SK-N-SH treated with all-trans-retinoic acid at 6 μM for 48 hours (cell line): ENCODE measurements around the gene RREB1.

ENCODE experiments used
- ATAC-seq: fragments of 200-7000 bp; cut with Tn5 transposase; 3 replicates; pipeline ENCODE4 v1.9.1; 2020; ENCODE audit warnings: mild to moderate bottlenecking, moderate library complexity
- ARNTL ChIP-seq: fragments of 450-650 bp; formaldehyde crosslinking; IDR thresholded peaks from 2 replicates; pipeline ENCODE4 v1.5.0; 2020; ENCODE audit warnings: low read depth, mild to moderate bottlenecking, moderate library complexity, borderline replicate concordance
- BACH2 ChIP-seq: fragments of 250-450 bp; sonication (Bioruptor Pico); IDR thresholded peaks from 2 replicates; pipeline ENCODE4 v1.9.0; 2021; ENCODE audit warnings: mild to moderate bottlenecking, borderline replicate concordance
- CSDC2 ChIP-seq: fragments of 250-450 bp; sonication (Bioruptor Pico); IDR thresholded peaks from 2 replicates; pipeline ENCODE4 v1.5.0; 2020; ENCODE audit warnings: mild to moderate bottlenecking, moderate library complexity
- ESRRG ChIP-seq: fragments of 250-450 bp; sonication (Bioruptor Pico); IDR thresholded peaks from 2 replicates; pipeline ENCODE4 v1.6.1; 2021; ENCODE audit warnings: mild to moderate bottlenecking
- GLIS3 ChIP-seq: fragments of 250-450 bp; sonication (Bioruptor Pico); IDR thresholded peaks from 2 replicates; pipeline ENCODE4 v1.5.0; 2020; ENCODE audit warnings: mild to moderate bottlenecking, moderate library complexity
- ISL1 ChIP-seq: fragments of 250-450 bp; sonication (Bioruptor Pico); IDR thresholded peaks from 2 replicates; pipeline ENCODE4 v2.1.2; 2022; ENCODE audit warnings: mild to moderate bottlenecking, moderate library complexity
- OSR1 ChIP-seq: fragments of 250-450 bp; sonication (Bioruptor Pico); IDR thresholded peaks from 2 replicates; pipeline ENCODE4 v1.8.0; 2022; ENCODE audit warnings: moderate library complexity, mild to moderate bottlenecking, inconsistent platforms
- PPARA ChIP-seq: fragments of 250-450 bp; sonication (Bioruptor Pico); IDR thresholded peaks from 2 replicates; pipeline ENCODE4 v1.5.0; 2020; ENCODE audit warnings: mild to moderate bottlenecking, borderline replicate concordance
- RARB ChIP-seq: fragments of 250-450 bp; sonication (Bioruptor Pico); IDR thresholded peaks from 2 replicates; pipeline ENCODE4 v1.8.0; 2021; ENCODE audit warnings: mild to moderate bottlenecking, moderate library complexity
- SNAI2 ChIP-seq: fragments of 250-450 bp; sonication (Bioruptor Pico); IDR thresholded peaks from 2 replicates; pipeline ENCODE4 v1.5.0; 2020; ENCODE audit warnings: mild to moderate bottlenecking, moderate library complexity
- TCF4 ChIP-seq: fragments of 250-450 bp; sonication (Bioruptor Pico); IDR thresholded peaks from 2 replicates; pipeline ENCODE4 v1.8.0; 2021; ENCODE audit warnings: mild to moderate bottlenecking, moderate library complexity, borderline replicate concordance
- TOX ChIP-seq: fragments of 250-450 bp; sonication (Bioruptor Pico); IDR thresholded peaks from 2 replicates; pipeline ENCODE4 v1.8.0; 2021; ENCODE audit warnings: mild to moderate bottlenecking, moderate library complexity, borderline replicate concordance
- ZC3H10 ChIP-seq: fragments of 250-450 bp; sonication (Bioruptor Pico); IDR thresholded peaks from 2 replicates; pipeline ENCODE4 v1.5.1; 2021; ENCODE audit warnings: mild to moderate bottlenecking, moderate library complexity
- ZFP3 ChIP-seq: fragments of 250-450 bp; sonication (Bioruptor Pico); IDR thresholded peaks from 2 replicates; pipeline ENCODE4 v1.5.0; 2020; ENCODE audit warnings: mild to moderate bottlenecking, moderate library complexity
- ZFP30 ChIP-seq: fragments of 450-650 bp; formaldehyde crosslinking; IDR thresholded peaks from 2 replicates; pipeline ENCODE4 v1.5.0; 2022; ENCODE audit warnings: mild to moderate bottlenecking, moderate library complexity
- ZNF565 ChIP-seq: fragments of 450-650 bp; formaldehyde crosslinking; conservative IDR thresholded peaks from 2 replicates; pipeline ENCODE4 v1.5.0; 2020; ENCODE audit warnings: low read depth, mild to moderate bottlenecking, moderate library complexity
- ZNF70 ChIP-seq: fragments of 450-650 bp; formaldehyde crosslinking; IDR thresholded peaks from 2 replicates; pipeline ENCODE4 v1.5.0; 2020; ENCODE audit warnings: mild to moderate bottlenecking, moderate library complexity
- ZNF8 ChIP-seq: fragments of 450-650 bp; formaldehyde crosslinking; IDR thresholded peaks from 2 replicates; pipeline ENCODE4 v1.5.0; 2020; ENCODE audit warnings: mild to moderate bottlenecking, moderate library complexity
- TF ChIP-seq, protein P1 (sequence below): fragments of 250-450 bp; sonication (Bioruptor Pico); IDR thresholded peaks from 2 replicates; pipeline ENCODE4 v1.5.0; 2020; ENCODE audit warnings: mild to moderate bottlenecking, moderate library complexity
- TF ChIP-seq, protein P2 (sequence below): fragments of 250-450 bp; sonication (Bioruptor Pico); IDR thresholded peaks from 2 replicates; pipeline ENCODE4 v1.8.0; 2020; ENCODE audit warnings: mild to moderate bottlenecking, moderate library complexity, borderline replicate concordance
- TF ChIP-seq, protein P3 (sequence below): fragments of 250-450 bp; sonication (Bioruptor Pico); IDR thresholded peaks from 2 replicates; pipeline ENCODE4 v1.8.0; 2021; ENCODE audit warnings: low read depth, mild to moderate bottlenecking, moderate library complexity, borderline replicate concordance
- TF ChIP-seq, protein P4 (sequence below): fragments of 250-450 bp; sonication (Bioruptor Pico); IDR thresholded peaks from 2 replicates; pipeline ENCODE4 v1.5.1; 2020; ENCODE audit warnings: low read depth, mild to moderate bottlenecking, moderate library complexity

The RREB1 gene

DNA sequence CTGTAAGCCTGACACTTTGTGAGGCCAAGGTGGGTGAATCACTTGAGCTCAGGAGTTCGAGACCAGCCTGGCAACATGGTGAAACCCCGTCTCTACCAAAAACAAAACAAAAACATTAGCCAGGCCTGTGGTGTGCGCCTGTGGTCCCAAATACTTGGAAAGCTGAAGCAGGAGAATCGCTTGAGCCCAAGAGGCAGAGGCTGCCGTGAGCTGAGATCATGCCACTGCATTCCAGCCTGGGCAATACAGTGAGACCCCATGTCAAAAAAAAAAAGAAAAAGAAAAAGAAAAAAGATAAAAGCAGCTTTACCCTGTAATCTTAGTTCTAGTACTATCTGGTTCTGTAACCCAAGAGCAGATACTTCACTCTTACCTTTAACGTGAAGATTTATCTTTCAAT lies 177.7 kb downstream of the RREB1 start:
- TF ChIP-seq, protein P1, sequence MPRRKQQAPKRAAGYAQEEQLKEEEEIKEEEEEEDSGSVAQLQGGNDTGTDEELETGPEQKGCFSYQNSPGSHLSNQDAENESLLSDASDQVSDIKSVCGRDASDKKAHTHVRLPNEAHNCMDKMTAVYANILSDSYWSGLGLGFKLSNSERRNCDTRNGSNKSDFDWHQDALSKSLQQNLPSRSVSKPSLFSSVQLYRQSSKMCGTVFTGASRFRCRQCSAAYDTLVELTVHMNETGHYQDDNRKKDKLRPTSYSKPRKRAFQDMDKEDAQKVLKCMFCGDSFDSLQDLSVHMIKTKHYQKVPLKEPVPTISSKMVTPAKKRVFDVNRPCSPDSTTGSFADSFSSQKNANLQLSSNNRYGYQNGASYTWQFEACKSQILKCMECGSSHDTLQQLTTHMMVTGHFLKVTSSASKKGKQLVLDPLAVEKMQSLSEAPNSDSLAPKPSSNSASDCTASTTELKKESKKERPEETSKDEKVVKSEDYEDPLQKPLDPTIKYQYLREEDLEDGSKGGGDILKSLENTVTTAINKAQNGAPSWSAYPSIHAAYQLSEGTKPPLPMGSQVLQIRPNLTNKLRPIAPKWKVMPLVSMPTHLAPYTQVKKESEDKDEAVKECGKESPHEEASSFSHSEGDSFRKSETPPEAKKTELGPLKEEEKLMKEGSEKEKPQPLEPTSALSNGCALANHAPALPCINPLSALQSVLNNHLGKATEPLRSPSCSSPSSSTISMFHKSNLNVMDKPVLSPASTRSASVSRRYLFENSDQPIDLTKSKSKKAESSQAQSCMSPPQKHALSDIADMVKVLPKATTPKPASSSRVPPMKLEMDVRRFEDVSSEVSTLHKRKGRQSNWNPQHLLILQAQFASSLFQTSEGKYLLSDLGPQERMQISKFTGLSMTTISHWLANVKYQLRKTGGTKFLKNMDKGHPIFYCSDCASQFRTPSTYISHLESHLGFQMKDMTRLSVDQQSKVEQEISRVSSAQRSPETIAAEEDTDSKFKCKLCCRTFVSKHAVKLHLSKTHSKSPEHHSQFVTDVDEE, result no peak
- TF ChIP-seq, protein P2, sequence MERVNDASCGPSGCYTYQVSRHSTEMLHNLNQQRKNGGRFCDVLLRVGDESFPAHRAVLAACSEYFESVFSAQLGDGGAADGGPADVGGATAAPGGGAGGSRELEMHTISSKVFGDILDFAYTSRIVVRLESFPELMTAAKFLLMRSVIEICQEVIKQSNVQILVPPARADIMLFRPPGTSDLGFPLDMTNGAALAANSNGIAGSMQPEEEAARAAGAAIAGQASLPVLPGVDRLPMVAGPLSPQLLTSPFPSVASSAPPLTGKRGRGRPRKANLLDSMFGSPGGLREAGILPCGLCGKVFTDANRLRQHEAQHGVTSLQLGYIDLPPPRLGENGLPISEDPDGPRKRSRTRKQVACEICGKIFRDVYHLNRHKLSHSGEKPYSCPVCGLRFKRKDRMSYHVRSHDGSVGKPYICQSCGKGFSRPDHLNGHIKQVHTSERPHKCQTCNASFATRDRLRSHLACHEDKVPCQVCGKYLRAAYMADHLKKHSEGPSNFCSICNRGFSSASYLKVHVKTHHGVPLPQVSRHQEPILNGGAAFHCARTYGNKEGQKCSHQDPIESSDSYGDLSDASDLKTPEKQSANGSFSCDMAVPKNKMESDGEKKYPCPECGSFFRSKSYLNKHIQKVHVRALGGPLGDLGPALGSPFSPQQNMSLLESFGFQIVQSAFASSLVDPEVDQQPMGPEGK (CRISPR knock-in tag), result no peak
- TF ChIP-seq ZFP3 (CRISPR knock-in tag), result no peak
- no peak for TF ChIP-seq PPARA
- no peak for TF ChIP-seq ZFP30 (CRISPR knock-in tag)
- TF ChIP-seq GLIS3 (CRISPR knock-in tag), result no peak
- TF ChIP-seq CSDC2 (CRISPR knock-in tag), result no peak
- TF ChIP-seq TCF4, result no peak
- TF ChIP-seq ZC3H10, result no peak
- TF ChIP-seq TOX, result no peak
- no peak for TF ChIP-seq ZNF8 (CRISPR knock-in tag)
- TF ChIP-seq RARB (CRISPR knock-in tag), result no peak
- no peak for TF ChIP-seq ESRRG (CRISPR knock-in tag)
- no peak for TF ChIP-seq ARNTL
- no peak for TF ChIP-seq SNAI2 (CRISPR knock-in tag)
- TF ChIP-seq, protein P3, sequence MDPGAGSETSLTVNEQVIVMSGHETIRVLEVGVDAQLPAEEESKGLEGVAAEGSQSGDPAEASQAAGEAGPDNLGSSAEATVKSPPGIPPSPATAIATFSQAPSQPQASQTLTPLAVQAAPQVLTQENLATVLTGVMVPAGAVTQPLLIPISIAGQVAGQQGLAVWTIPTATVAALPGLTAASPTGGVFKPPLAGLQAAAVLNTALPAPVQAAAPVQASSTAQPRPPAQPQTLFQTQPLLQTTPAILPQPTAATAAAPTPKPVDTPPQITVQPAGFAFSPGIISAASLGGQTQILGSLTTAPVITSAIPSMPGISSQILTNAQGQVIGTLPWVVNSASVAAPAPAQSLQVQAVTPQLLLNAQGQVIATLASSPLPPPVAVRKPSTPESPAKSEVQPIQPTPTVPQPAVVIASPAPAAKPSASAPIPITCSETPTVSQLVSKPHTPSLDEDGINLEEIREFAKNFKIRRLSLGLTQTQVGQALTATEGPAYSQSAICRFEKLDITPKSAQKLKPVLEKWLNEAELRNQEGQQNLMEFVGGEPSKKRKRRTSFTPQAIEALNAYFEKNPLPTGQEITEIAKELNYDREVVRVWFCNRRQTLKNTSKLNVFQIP (CRISPR knock-in tag), result no peak
- no peak for TF ChIP-seq BACH2 (CRISPR knock-in tag)
- TF ChIP-seq ISL1 (CRISPR knock-in tag), result no peak
- no peak for TF ChIP-seq OSR1
- no peak for TF ChIP-seq ZNF70
- ATAC-seq, result no peak

DNA sequence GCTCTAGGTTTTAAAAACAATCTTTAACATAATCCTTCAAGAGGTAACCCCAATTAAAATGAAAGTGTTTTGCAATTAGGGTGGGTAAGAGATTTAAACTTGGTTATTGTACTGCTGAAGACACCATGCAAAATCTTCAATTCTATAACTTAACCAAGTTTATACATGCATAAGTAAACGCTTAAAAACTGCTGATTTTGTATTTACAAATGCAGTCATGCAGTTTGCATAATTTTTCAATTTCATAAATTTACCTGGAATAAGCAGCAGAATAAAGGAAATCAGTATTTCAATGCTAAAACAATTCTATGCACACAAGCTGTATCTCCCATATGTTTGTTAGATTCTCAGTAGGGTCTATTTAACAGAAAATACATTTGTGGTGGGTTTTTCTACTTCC lies 182.3 kb downstream of the RREB1 start:
- ATAC-seq, result no peak
- no peak for TF ChIP-seq ZNF8 (CRISPR knock-in tag)
- TF ChIP-seq ZNF70, result no peak
- no peak for TF ChIP-seq BACH2 (CRISPR knock-in tag)
- TF ChIP-seq GLIS3 (CRISPR knock-in tag), result no peak

DNA sequence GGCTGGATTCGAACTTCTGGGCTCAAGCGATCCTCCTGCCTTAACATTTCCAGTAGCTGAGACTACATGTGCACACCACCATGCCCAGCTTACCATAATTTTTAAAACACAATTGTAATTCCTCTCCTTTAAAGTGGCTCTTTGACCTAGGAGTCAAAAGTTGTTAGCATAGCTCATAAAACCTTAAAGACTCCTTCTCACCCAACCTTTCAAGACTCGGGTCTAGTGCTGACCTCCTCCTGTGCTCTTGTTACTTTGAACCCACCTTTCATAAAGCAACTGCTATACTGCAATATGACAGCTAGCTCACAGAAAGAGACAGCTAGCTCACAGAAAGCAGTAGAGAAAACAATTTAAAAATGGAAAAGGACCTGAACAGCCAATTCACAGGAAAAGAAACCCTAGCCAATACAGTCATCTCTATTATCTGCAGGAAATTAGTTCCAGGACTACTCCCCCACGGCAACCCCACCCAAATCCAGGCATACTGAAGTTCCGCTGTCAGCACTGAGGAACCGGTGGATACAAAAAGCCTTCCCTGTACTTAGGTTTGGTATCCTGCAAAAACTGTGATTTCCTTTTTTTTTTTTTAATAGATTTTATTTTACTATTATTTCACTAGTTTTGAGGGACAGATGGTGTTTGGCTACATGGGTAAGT lies 185.0 kb downstream of the RREB1 start:
- no peak for TF ChIP-seq CSDC2 (CRISPR knock-in tag)
- ATAC-seq, result no peak

DNA sequence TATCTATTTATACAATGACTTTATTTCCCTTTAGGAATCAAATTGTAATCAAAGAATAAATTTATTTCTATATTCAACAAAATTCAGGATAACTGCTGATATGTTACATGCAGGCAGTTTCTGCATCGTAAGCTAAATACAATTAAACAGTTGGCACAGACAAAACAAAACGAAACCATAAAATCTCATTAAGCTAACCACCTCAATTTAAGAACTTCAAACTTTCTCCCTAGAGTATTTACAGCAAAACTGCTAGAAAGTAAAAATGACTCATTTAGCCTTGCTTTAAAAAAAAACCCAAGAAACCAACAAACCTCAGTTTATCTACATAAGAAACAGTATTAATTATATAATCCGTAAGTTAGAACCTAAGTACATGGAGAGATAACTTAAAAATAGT lies 188.2 kb downstream of the RREB1 start:
- ATAC-seq, result no peak
- no peak for TF ChIP-seq ZFP30 (CRISPR knock-in tag)
- TF ChIP-seq, protein P2 (CRISPR knock-in tag), result no peak
- no peak for TF ChIP-seq GLIS3 (CRISPR knock-in tag)
- no peak for TF ChIP-seq CSDC2 (CRISPR knock-in tag)

DNA sequence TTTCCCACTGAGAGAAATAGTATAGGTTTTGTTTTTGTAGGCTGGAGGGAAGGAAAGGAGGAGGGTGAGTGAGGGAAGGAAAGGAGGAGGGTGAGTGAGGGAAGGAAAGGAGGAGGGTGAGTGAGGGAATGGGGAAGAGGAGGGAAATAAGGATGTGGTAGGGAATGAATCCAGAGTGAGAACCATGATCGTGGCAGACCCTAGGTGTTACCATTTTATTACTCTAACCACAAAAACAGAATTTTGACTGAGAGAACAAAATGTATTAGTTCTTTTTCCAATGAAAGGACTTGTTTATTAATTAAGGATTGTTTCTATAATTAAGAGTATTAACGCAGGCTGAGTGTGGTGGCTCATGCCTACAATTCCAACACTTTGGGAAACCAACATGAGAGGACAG lies 188.8 kb downstream of the RREB1 start:
- ATAC-seq, result no peak
- TF ChIP-seq, protein P4, sequence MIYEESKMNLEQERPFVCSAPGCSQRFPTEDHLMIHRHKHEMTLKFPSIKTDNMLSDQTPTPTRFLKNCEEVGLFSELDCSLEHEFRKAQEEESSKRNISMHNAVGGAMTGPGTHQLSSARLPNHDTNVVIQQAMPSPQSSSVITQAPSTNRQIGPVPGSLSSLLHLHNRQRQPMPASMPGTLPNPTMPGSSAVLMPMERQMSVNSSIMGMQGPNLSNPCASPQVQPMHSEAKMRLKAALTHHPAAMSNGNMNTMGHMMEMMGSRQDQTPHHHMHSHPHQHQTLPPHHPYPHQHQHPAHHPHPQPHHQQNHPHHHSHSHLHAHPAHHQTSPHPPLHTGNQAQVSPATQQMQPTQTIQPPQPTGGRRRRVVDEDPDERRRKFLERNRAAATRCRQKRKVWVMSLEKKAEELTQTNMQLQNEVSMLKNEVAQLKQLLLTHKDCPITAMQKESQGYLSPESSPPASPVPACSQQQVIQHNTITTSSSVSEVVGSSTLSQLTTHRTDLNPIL, result no peak
- TF ChIP-seq ZFP30 (CRISPR knock-in tag), result no peak
- no peak for TF ChIP-seq TCF4
- TF ChIP-seq TOX, result no peak
- TF ChIP-seq ARNTL, result no peak
- no peak for TF ChIP-seq ZNF8 (CRISPR knock-in tag)
- TF ChIP-seq PPARA, result no peak
- no peak for TF ChIP-seq GLIS3 (CRISPR knock-in tag)
- TF ChIP-seq ZC3H10, result no peak
- TF ChIP-seq ZNF565, result no peak
- no peak for TF ChIP-seq ZNF70
- TF ChIP-seq ISL1 (CRISPR knock-in tag), result no peak
- TF ChIP-seq SNAI2 (CRISPR knock-in tag), result no peak
